ENCODE results near the gene GRSF1. TPM values are rescaled to one million over a fixed set of nuclear protein-coding genes. Genes with fewer than 3 reads are reported as not detected.
"Not testable (repeated sequence)": the region's sequence is repeated elsewhere in the genome, so short reads cannot be mapped to it uniquely, and the experiment has no call there.

Gene GRSF1
- total and polyA plus RNA-seq, 10 of the 15 experiments (the other 5 are each of a cell fraction or from before 2014, with no cell fraction given): 37.5 to 105 (median 68.4) TPM

DNA sequence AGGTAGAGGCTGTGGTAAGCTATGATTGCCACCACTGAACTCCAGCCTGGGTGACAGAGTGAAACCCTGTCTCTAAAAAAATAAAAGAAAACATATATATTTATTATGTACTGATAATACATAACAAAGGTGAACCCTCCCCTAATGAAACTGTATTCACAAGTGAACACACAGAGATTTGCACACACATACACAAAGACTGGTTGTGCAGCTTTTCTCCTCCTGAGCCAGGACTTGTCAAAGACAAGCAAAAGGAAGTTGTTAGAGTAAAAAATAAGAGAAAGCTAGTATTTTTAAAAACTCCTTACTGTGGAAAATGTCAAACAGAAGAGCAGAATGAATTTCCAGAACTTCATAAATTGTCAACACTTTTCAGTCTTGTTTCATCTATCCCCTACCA lies 1.5 kb upstream of the GRSF1 start:
- ChIA-PET CTCF (no interaction called here), POLR2A (interaction anchor here (0.7 kb wide), 1 partner anchor 64 kb away, joined by 3 read pairs; no protein-coding TSS in a partner anchor), SMC1A (ENCODE audit: uncharacterized antibody, unreplicated experiment) (no interaction called here), RAD21 (ENCODE audit: unreplicated experiment) (interaction anchor here (1.8 kb wide), 1 partner anchor 169 kb away, joined by 4 read pairs; no protein-coding TSS in a partner anchor)
- no peaks in the 10 kb centered on the region for H3K36me3 ChIP-seq (ENCODE audit: control insufficient read depth in 2 of 2, insufficient read depth in 2 of 2, low read length in 1 of 2)
- TF ChIP-seq NR2F1 (conservative IDR thresholded peaks at IDR 0.05) (no peak), FOXK2 (IDR thresholded peaks at IDR 0.05) (no peak), HDAC6 (IDR thresholded peaks at IDR 0.05; ENCODE audit: unreplicated experiment) (no peak), HDGF (IDR thresholded peaks at IDR 0.05) (no peak), HCFC1 (IDR thresholded peaks at IDR 0.05; ENCODE audit: low read length) (no peak), BRCA1 (IDR thresholded peaks at IDR 0.05; ENCODE audit: low read depth, low read length) (no peak), TCF7 (IDR thresholded peaks at IDR 0.05; ENCODE audit: borderline replicate concordance) (no peak), POLR2AphosphoS2 (IDR thresholded peaks at IDR 0.05; ENCODE audit: low read depth, low read length) (no peak), SMAD1 (IDR thresholded peaks at IDR 0.05; ENCODE audit: low read depth, partially characterized antibody) (no peak), CREM (IDR thresholded peaks at IDR 0.05; ENCODE audit: low read depth) (no peak), ZBED1 (IDR thresholded peaks at IDR 0.05; ENCODE audit: borderline replicate concordance) (no peak)
- intact Hi-C loops (cut with micrococcal nuclease; ENCODE audit: unreplicated experiment) (loop anchor here (2.0 kb wide), 1 partner anchor 62 kb away; the partner anchor contains the start of gene MOB1B), in situ Hi-C loops (cut with MboI) (loop anchor here (5.0 kb wide), 1 partner anchor 151 kb away; the partner anchor contains the start of gene DCK)
- DNase-seq (ENCODE audit: low read depth, low spot score): no peak
- H3K27me3 ChIP-seq (replicated peaks in 1 of 2; ENCODE audit: control insufficient read depth in 2 of 2, insufficient read depth in 2 of 2, low read length in 1 of 2): no peaks in the 10 kb centered on the region
- no TSS peak for BruUV-seq (replicated peaks)
- H3K4me1 ChIP-seq (ENCODE audit: control insufficient read depth, insufficient read depth, low read length): peaks cover 14% of the 10 kb centered on the region
- peaks cover 32% of the 10 kb centered on the region for H3K79me2 ChIP-seq (ENCODE audit: control insufficient read depth, insufficient read depth, low read length)
- no peaks in the 10 kb centered on the region for H3K9me3 ChIP-seq (replicated peaks; ENCODE audit: control insufficient read depth, insufficient read depth, low read length)
- ATAC-seq: no peak
- no peak for FAIRE-seq
- no peak overlapping the region for H2AFZ ChIP-seq (ENCODE audit: control insufficient read depth, low read depth, low read length)
- H3K4me3 ChIP-seq: no peak overlapping the region
- no peak overlapping the region for H3K27ac ChIP-seq (ENCODE audit: control insufficient read depth, insufficient read depth)
- no peak overlapping the region for H3K9ac ChIP-seq (ENCODE audit: control insufficient read depth, insufficient read depth, low read length)
- no peaks in the 10 kb centered on the region for H4K20me1 ChIP-seq (ENCODE audit: control insufficient read depth, insufficient read depth)
- H3K4me2 ChIP-seq (ENCODE audit: control insufficient read depth, insufficient read depth): no peak overlapping the region

DNA sequence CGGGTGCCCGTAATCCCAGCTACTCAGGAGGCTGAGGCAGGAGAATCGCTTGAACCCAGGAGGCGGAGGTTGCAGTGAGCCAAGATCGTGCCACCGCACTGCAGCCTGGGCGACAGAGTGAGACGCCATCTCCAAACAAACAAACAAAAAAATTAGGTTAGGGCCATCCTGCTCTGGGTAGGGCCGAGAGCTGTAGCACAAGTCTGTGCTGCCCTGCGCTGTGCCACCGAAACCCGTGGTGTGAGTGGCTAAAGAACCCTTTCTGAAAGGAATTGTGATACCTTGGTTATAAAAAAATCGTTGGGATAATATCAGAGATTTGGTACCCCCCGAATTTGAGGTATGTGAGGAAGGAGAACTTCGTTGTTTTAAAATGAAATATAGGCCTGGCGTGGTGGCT lies 941 bp upstream of the GRSF1 start:
- Histone ChIP-seq H3K4me1 (ENCODE audit: control insufficient read depth, insufficient read depth, low read length) (peaks cover 14% of the 10 kb centered on the region), H3K79me2 (ENCODE audit: control insufficient read depth, insufficient read depth, low read length) (peaks cover 38% of the 10 kb centered on the region)
- DNase-seq (ENCODE audit: low read depth, low spot score); H3K27me3 ChIP-seq (replicated peaks in 1 of 2; ENCODE audit: control insufficient read depth in 2 of 2, insufficient read depth in 2 of 2, low read length in 1 of 2); H3K9me3 ChIP-seq (replicated peaks; ENCODE audit: control insufficient read depth, insufficient read depth, low read length); H3K4me3 ChIP-seq; H3K36me3 ChIP-seq (ENCODE audit: control insufficient read depth in 2 of 2, insufficient read depth in 2 of 2, low read length in 1 of 2); H4K20me1 ChIP-seq (ENCODE audit: control insufficient read depth, insufficient read depth); H3K9ac ChIP-seq (ENCODE audit: control insufficient read depth, insufficient read depth, low read length); ATAC-seq; POLR2A ChIA-PET; H3K27ac ChIP-seq (ENCODE audit: control insufficient read depth, insufficient read depth); H2AFZ ChIP-seq (ENCODE audit: control insufficient read depth, low read depth, low read length); SMC1A ChIA-PET (ENCODE audit: uncharacterized antibody, unreplicated experiment); BruUV-seq (replicated peaks); FAIRE-seq; H3K4me2 ChIP-seq (ENCODE audit: control insufficient read depth, insufficient read depth); CTCF ChIA-PET: not testable (repeated sequence)
- RAD21 ChIA-PET (ENCODE audit: unreplicated experiment): interaction anchor here (1.8 kb wide), 1 partner anchor 170 kb away, joined by 4 read pairs; no protein-coding TSS in a partner anchor
- intact Hi-C loops (cut with micrococcal nuclease; ENCODE audit: unreplicated experiment) (loop anchor here (2.0 kb wide), 1 partner anchor 62 kb away; the partner anchor contains the start of gene MOB1B), in situ Hi-C loops (cut with MboI) (loop anchor here (5.0 kb wide), 1 partner anchor 152 kb away; the partner anchor contains the start of gene DCK)
- over 99% methylated on average over 16 of the region's 16 CpGs for WGBS (ENCODE audit: insufficient coverage, insufficient replicate concordance, low lambda C conversion rate, missing lambda C conversion rate)

Measured in GM12878 (cell line).